ENCODE results near the gene NELL1. TPM values are rescaled to one million over a fixed set of nuclear protein-coding genes. Genes with fewer than 3 reads are reported as not detected.

The NELL1 gene
- total RNA-seq, 1 donor from 2014 or later, result not detected

DNA sequence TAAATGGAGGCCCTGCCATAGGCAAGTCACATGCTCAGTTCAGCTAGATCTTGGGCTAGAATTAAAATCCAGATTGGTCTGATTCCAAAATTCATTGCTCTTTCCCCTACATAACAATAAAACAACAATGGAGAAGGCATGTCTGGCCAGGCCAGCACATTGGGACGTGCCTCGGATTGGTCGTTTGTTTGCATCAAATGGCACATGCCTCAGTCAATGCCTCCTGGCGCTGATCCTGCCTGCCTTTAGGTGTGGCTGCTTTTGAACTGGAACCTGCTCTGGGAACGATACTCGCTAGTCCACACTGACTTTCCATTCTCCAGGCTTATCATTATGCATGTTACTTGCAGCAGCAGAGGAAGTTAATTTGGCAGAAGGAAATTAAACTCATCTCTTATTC is 322.1 kb downstream of the NELL1 start:
- no peak overlapping the region for H3K27ac Mint-ChIP-seq (ENCODE audit: unreplicated experiment)
- no peak for DNase-seq (ENCODE audit: extremely low spot score, unreplicated experiment)
- TF ChIP-seq, protein P1, sequence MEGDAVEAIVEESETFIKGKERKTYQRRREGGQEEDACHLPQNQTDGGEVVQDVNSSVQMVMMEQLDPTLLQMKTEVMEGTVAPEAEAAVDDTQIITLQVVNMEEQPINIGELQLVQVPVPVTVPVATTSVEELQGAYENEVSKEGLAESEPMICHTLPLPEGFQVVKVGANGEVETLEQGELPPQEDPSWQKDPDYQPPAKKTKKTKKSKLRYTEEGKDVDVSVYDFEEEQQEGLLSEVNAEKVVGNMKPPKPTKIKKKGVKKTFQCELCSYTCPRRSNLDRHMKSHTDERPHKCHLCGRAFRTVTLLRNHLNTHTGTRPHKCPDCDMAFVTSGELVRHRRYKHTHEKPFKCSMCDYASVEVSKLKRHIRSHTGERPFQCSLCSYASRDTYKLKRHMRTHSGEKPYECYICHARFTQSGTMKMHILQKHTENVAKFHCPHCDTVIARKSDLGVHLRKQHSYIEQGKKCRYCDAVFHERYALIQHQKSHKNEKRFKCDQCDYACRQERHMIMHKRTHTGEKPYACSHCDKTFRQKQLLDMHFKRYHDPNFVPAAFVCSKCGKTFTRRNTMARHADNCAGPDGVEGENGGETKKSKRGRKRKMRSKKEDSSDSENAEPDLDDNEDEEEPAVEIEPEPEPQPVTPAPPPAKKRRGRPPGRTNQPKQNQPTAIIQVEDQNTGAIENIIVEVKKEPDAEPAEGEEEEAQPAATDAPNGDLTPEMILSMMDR (IDR thresholded peaks at IDR 0.05), result no peak
- peaks cover 9% of the 10 kb centered on the region for H3K9me3 Mint-ChIP-seq (ENCODE audit: unreplicated experiment)
- H3K4me1 Mint-ChIP-seq (ENCODE audit: unreplicated experiment), result no peaks in the 10 kb centered on the region
- H3K4me3 Mint-ChIP-seq (ENCODE audit: unreplicated experiment), result no peak overlapping the region
- H3K27me3 Mint-ChIP-seq (ENCODE audit: unreplicated experiment), result no peaks in the 10 kb centered on the region
- H3K36me3 Mint-ChIP-seq (ENCODE audit: unreplicated experiment), result no peaks in the 10 kb centered on the region

DNA sequence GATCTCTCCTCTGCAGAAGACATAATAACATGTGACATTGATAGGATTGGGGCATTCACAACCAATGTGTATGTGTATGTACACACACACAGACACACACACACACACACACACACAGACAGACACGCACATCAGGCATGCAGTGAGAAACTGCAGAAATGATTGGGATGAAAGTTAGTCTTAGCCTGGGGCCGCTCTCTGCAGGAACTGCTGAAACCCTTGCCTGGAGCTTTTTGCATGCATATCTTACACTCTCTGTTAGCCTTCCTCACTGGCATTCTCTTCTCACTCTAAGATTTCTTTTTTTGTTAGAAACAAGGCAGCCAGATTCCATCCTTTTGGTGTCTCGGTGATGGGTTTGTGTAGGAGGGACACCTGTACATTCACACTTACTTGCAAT is 337.9 kb downstream of the NELL1 start:
- H3K4me1 Mint-ChIP-seq (ENCODE audit: unreplicated experiment), result no peaks in the 10 kb centered on the region
- no peak overlapping the region for H3K27ac Mint-ChIP-seq (ENCODE audit: unreplicated experiment)
- no peaks in the 10 kb centered on the region for H3K27me3 Mint-ChIP-seq (ENCODE audit: unreplicated experiment)
- TF ChIP-seq, protein P1 (IDR thresholded peaks at IDR 0.05), result no peak
- no peak for DNase-seq (ENCODE audit: extremely low spot score, unreplicated experiment)
- no peaks in the 10 kb centered on the region for H3K36me3 Mint-ChIP-seq (ENCODE audit: unreplicated experiment)
- H3K4me3 Mint-ChIP-seq (ENCODE audit: unreplicated experiment), result no peak overlapping the region
- H3K9me3 Mint-ChIP-seq (ENCODE audit: unreplicated experiment), result peaks cover 7% of the 10 kb centered on the region

DNA sequence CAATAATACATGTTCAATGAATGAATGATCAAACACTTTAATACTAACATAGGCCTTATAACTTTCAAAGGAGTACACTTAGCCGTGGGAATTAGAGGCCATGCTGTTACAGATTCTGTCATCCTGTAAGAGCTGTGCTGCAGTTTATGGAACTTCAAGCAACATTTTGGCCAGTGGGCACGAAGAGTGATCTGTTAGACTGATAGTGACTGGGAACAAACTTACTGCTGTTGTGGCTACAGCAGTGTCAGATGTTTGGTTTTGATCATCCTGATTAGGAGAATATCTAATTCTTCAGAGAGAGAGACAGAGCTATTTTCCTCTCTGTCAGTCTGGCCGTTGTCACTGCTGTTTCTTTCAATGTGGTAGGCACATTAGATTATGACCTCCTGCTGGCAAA is 348.9 kb downstream of the NELL1 start:
- Mint-ChIP-seq H3K36me3 (ENCODE audit: unreplicated experiment) (no peaks in the 10 kb centered on the region), H3K27me3 (ENCODE audit: unreplicated experiment) (no peaks in the 10 kb centered on the region), H3K27ac (ENCODE audit: unreplicated experiment) (no peak overlapping the region), H3K4me1 (ENCODE audit: unreplicated experiment) (no peaks in the 10 kb centered on the region), H3K4me3 (ENCODE audit: unreplicated experiment) (no peak overlapping the region), H3K9me3 (ENCODE audit: unreplicated experiment) (peaks cover 18% of the 10 kb centered on the region)
- no peak for DNase-seq (ENCODE audit: extremely low spot score, unreplicated experiment)
- TF ChIP-seq, protein P1 (IDR thresholded peaks at IDR 0.05), result no peak

DNA sequence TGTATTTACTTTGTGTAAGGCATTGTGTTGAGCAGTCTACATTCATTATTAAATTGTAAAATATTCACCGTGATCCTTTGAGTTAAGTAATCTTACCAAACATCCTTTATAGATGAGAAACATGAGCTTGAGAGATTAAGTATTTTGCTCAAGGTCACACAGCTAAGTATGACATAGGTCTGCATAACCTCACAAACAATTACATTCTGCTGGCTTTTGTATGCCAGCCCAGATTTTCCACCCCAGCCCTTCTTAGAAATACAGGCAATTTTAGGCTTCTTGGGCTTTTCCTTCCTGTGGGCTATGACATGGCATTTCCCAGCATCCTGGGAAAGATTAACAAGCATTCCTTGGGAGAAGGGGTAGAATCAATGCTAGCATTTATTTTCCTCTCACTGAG is 357.3 kb downstream of the NELL1 start:
- no peak overlapping the region for H3K27ac Mint-ChIP-seq (ENCODE audit: unreplicated experiment)
- TF ChIP-seq, protein P1 (IDR thresholded peaks at IDR 0.05), result no peak
- no peaks in the 10 kb centered on the region for H3K9me3 Mint-ChIP-seq (ENCODE audit: unreplicated experiment)
- H3K36me3 Mint-ChIP-seq (ENCODE audit: unreplicated experiment), result no peaks in the 10 kb centered on the region
- no peaks in the 10 kb centered on the region for H3K27me3 Mint-ChIP-seq (ENCODE audit: unreplicated experiment)
- H3K4me1 Mint-ChIP-seq (ENCODE audit: unreplicated experiment), result no peaks in the 10 kb centered on the region
- no peak overlapping the region for H3K4me3 Mint-ChIP-seq (ENCODE audit: unreplicated experiment)
- DNase-seq (ENCODE audit: extremely low spot score, unreplicated experiment), result no peak

DNA sequence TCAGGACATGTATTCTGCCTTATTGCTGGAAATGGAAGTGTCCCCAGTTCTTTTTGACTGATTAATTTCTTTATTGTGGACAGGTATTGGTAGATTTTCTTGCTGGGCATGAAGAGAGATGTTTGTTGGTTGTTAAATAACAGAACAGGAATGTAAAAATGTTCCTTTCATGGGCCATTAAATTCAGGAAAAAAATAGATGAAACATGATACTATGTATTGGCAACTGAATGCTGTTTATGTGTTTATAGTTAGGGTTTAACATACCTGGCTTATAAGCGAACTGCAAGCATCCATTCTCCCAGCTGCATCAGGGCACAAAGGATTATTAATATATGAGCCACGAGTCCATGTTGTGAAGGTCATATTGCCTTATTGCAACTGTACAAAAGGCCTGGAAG is 368.5 kb downstream of the NELL1 start:
- Mint-ChIP-seq H3K4me3 (ENCODE audit: unreplicated experiment) (no peak overlapping the region), H3K36me3 (ENCODE audit: unreplicated experiment) (no peaks in the 10 kb centered on the region), H3K27me3 (ENCODE audit: unreplicated experiment) (no peaks in the 10 kb centered on the region), H3K9me3 (ENCODE audit: unreplicated experiment) (peaks cover 33% of the 10 kb centered on the region), H3K27ac (ENCODE audit: unreplicated experiment) (no peak overlapping the region), H3K4me1 (ENCODE audit: unreplicated experiment) (no peaks in the 10 kb centered on the region)
- no peak for DNase-seq (ENCODE audit: extremely low spot score, unreplicated experiment)
- TF ChIP-seq, protein P1 (IDR thresholded peaks at IDR 0.05), result no peak

Data from osteocyte (in vitro differentiated cells).